ENCODE data around the gene UPF3B. TPM values are rescaled to one million over a fixed set of nuclear protein-coding genes. Genes with fewer than 3 reads are reported as not detected.

The UPF3B gene
- polyA plus RNA-seq, 1 donor from 2014 or later, result 24.8 TPM

GRCh38 chrX:119870626-119871131, 17.9 kb upstream of the UPF3B start:
- Histone ChIP-seq H3F3A (ENCODE audit: insufficient read depth, low read length, poor library complexity, severe bottlenecking) (no peaks in the 10 kb centered on the region), H3K36me3 (ENCODE audit: insufficient read depth, low read length) (no peaks in the 10 kb centered on the region), H3K4me2 (ENCODE audit: low read length) (peak overlapping the region; percentile 25), H3K79me2 (replicated peaks; ENCODE audit: insufficient read depth, low read length) (peaks cover 15% of the 10 kb centered on the region), H3K9me2 (ENCODE audit: insufficient read depth, low read length) (no peaks in the 10 kb centered on the region), H2AFZ (ENCODE audit: low read depth, low read length) (no peak overlapping the region), H3K4me3 (ENCODE audit: low read length) (peak overlapping the region; percentile 82), H3K27ac (ENCODE audit: low read length) (peak overlapping the region; percentile 92), H3K9ac (ENCODE audit: low read length) (peak overlapping the region; percentile 85), H3K9me3 (ENCODE audit: low read length) (no peaks in the 10 kb centered on the region), H3K27me3 (ENCODE audit: insufficient read depth, low read depth, low read length) (no peaks in the 10 kb centered on the region), H4K20me1 (ENCODE audit: insufficient read depth) (no peaks in the 10 kb centered on the region)
- TF ChIP-seq CTCF (IDR thresholded peaks at IDR 0.05; ENCODE audit: poor library complexity, severe bottlenecking), result no peak
- no peak for TF ChIP-seq TAF1 (IDR thresholded peaks at IDR 0.05; ENCODE audit: low read depth)
- TF ChIP-seq RAD21 (conservative IDR thresholded peaks at IDR 0.05), result no peak
- no peak for TF ChIP-seq EZH2 (IDR thresholded peaks at IDR 0.05; ENCODE audit: borderline replicate concordance, insufficient read depth, low read length, poor library complexity, severe bottlenecking)
- peak; percentile 20 for TF ChIP-seq REST (IDR thresholded peaks at IDR 0.05; ENCODE audit: borderline replicate concordance)
- TF ChIP-seq POLR2AphosphoS5 (IDR thresholded peaks at IDR 0.05), result peak; percentile 60
- TF ChIP-seq EP300 (conservative IDR thresholded peaks at IDR 0.05; ENCODE audit: poor library complexity, severe bottlenecking), result no peak
- TF ChIP-seq MXI1 (conservative IDR thresholded peaks at IDR 0.05; ENCODE audit: poor library complexity, severe bottlenecking), result peak; percentile 24
- TF ChIP-seq SMC3 (conservative IDR thresholded peaks at IDR 0.05; ENCODE audit: poor library complexity), result no peak

- Histone ChIP-seq H3K9me3 (ENCODE audit: low read length) (no peaks in the 10 kb centered on the region), H3K27ac (ENCODE audit: low read length) (peak overlapping the region; percentile 66), H3F3A (ENCODE audit: insufficient read depth, low read length, poor library complexity, severe bottlenecking) (no peaks in the 10 kb centered on the region), H3K4me2 (ENCODE audit: low read length) (peak overlapping the region; percentile 30), H4K20me1 (ENCODE audit: insufficient read depth) (no peaks in the 10 kb centered on the region), H3K27me3 (ENCODE audit: insufficient read depth, low read depth, low read length) (no peaks in the 10 kb centered on the region), H3K36me3 (ENCODE audit: insufficient read depth, low read length) (no peaks in the 10 kb centered on the region), H2AFZ (ENCODE audit: low read depth, low read length) (peak overlapping the region; percentile 51), H3K79me2 (replicated peaks; ENCODE audit: insufficient read depth, low read length) (peaks cover 17% of the 10 kb centered on the region), H3K9me2 (ENCODE audit: insufficient read depth, low read length) (no peaks in the 10 kb centered on the region), H3K4me3 (ENCODE audit: low read length) (peak overlapping the region; percentile 78), H3K9ac (ENCODE audit: low read length) (peak overlapping the region; percentile 53)
- TF ChIP-seq POLR2AphosphoS5 (IDR thresholded peaks at IDR 0.05) (no peak), CTCF (IDR thresholded peaks at IDR 0.05; ENCODE audit: poor library complexity, severe bottlenecking) (no peak), RAD21 (conservative IDR thresholded peaks at IDR 0.05) (no peak), EZH2 (IDR thresholded peaks at IDR 0.05; ENCODE audit: borderline replicate concordance, insufficient read depth, low read length, poor library complexity, severe bottlenecking) (no peak), TAF1 (IDR thresholded peaks at IDR 0.05; ENCODE audit: low read depth) (no peak), MXI1 (conservative IDR thresholded peaks at IDR 0.05; ENCODE audit: poor library complexity, severe bottlenecking) (no peak), SMC3 (conservative IDR thresholded peaks at IDR 0.05; ENCODE audit: poor library complexity) (no peak), REST (IDR thresholded peaks at IDR 0.05; ENCODE audit: borderline replicate concordance) (no peak), EP300 (conservative IDR thresholded peaks at IDR 0.05; ENCODE audit: poor library complexity, severe bottlenecking) (no peak)
Observed at GRCh38 chrX:119853444-119853843, 681 bp upstream of the UPF3B start.
